GM19372 (cell line): ENCODE results near the gene WWOX.
"Not testable (repeated sequence)": the region's sequence is repeated elsewhere in the genome, so short reads cannot be mapped to it uniquely, and the experiment has no call there.

Source experiments
- ATAC-seq: cut with Tn5 transposase; IDR thresholded peaks from one replicate; pipeline ENCODE4 v1.9.1; 2021; ENCODE audit warnings: mild to moderate bottlenecking, low read depth, moderate library complexity; ENCODE audit not compliant: unreplicated experiment

WWOX gene

GRCh38 chr16:78099271-78100111 is at the start of gene WWOX:
TSS of gene WWOX (plus strand) at chr16:78099654.
- ATAC-seq: peak; percentile 94

- no peak for ATAC-seq
Measured at GRCh38 chr16:78050734-78051400, 48.6 kb upstream of the WWOX start.

- ATAC-seq: no peak
Measured at GRCh38 chr16:78057803-78058564, 41.5 kb upstream of the WWOX start.

- not testable (repeated sequence) for ATAC-seq
Measured at GRCh38 chr16:78059806-78060205, 39.6 kb upstream of the WWOX start.

- ATAC-seq: no peak
Measured at GRCh38 chr16:78060295-78060694, 39.2 kb upstream of the WWOX start.

GRCh38 chr16:78060809-78061208 is 38.6 kb upstream of the WWOX start:
- no peak for ATAC-seq

GRCh38 chr16:78065319-78065718 is 34.1 kb upstream of the WWOX start:
- ATAC-seq: no peak

- no peak for ATAC-seq
Measured at GRCh38 chr16:78069913-78070312, 29.5 kb upstream of the WWOX start.

- ATAC-seq: no peak
Measured at GRCh38 chr16:78072275-78072674, 27.2 kb upstream of the WWOX start.

- no peak for ATAC-seq
Measured at GRCh38 chr16:78075800-78076199, 23.7 kb upstream of the WWOX start.

GRCh38 chr16:78081341-78081740 is 18.1 kb upstream of the WWOX start:
- no peak for ATAC-seq

- ATAC-seq: no peak
Measured at GRCh38 chr16:78091419-78091818, 8.0 kb upstream of the WWOX start.

- ATAC-seq: no peak
Measured at GRCh38 chr16:78092758-78093157, 6.7 kb upstream of the WWOX start.

GRCh38 chr16:78094166-78094565 is 5.3 kb upstream of the WWOX start:
- no peak for ATAC-seq

GRCh38 chr16:78094998-78095397 is 4.5 kb upstream of the WWOX start:
- no peak for ATAC-seq

GRCh38 chr16:78096386-78096785 is 3.1 kb upstream of the WWOX start:
- ATAC-seq: no peak

GRCh38 chr16:78097548-78097947 is 1.9 kb upstream of the WWOX start:
- no peak for ATAC-seq

- ATAC-seq: no peak
Measured at GRCh38 chr16:78098087-78098486, 1.4 kb upstream of the WWOX start.

- no peak for ATAC-seq
Measured at GRCh38 chr16:78098595-78099270, 721 bp upstream of the WWOX start.

GRCh38 chr16:78100112-78100467 is 636 bp downstream of the WWOX start:
- ATAC-seq: peak; percentile 32
